SK-N-SH (cell line): ENCODE measurements around the gene GALNT12.

Source experiments
- CHD2 ChIP-seq: fragments of 150-350 bp; IDR thresholded peaks from 2 replicates; pipeline ENCODE4 v1.6.1; 2018; ENCODE audit warnings: low read length; ENCODE audit not compliant: partially characterized antibody
- EP300 ChIP-seq, 2 experiments: IDR thresholded peaks; 2 replicates each; pipeline versions ENCODE4 v1.4.0 to v1.6.1; 2012; ENCODE audit warnings: borderline replicate concordance in 1 of 2, low read depth in 1 of 2, low read length in 1 of 2
- FOXM1 ChIP-seq: IDR thresholded peaks from 2 replicates; pipeline ENCODE4 v1.4.0; 2012; ENCODE audit warnings: low read depth, mild to moderate bottlenecking
- MEF2A ChIP-seq: IDR thresholded peaks from 2 replicates; pipeline ENCODE4 v1.4.0; 2012; ENCODE audit warnings: low read depth, borderline replicate concordance
- MXI1 ChIP-seq: IDR thresholded peaks from 2 replicates; pipeline ENCODE4 v1.6.1; 2012; ENCODE audit warnings: mild to moderate bottlenecking, low read depth, low read length, improper control_type of control experiment
- NFIC ChIP-seq: IDR thresholded peaks from 2 replicates; pipeline ENCODE4 v1.4.0; 2012; ENCODE audit warnings: borderline replicate concordance
- POLR2AphosphoS5 ChIP-seq: IDR thresholded peaks from 2 replicates; pipeline ENCODE4 v1.6.1; 2012; ENCODE audit warnings: low read depth, low read length
- TF ChIP-seq, protein P1 (sequence below): fragments of 200-600 bp; sonication (generic); IDR thresholded peaks from 2 replicates; pipeline ENCODE4 v1.6.1; 2017; ENCODE audit warnings: antibody characterized with exemption, mild to moderate bottlenecking, moderate library complexity
- TF ChIP-seq, protein P2 (sequence below): fragments of 150-350 bp; IDR thresholded peaks from 2 replicates; pipeline ENCODE4 v1.6.1; 2016; ENCODE audit warnings: mild to moderate bottlenecking, low read depth, low read length
- TF ChIP-seq, protein P3 (sequence below): IDR thresholded peaks from 2 replicates; pipeline ENCODE4 v1.6.1; 2012; ENCODE audit warnings: mild to moderate bottlenecking, low read depth, low read length, moderate library complexity
- TF ChIP-seq, protein P4 (sequence below): IDR thresholded peaks from 2 replicates; pipeline ENCODE4 v1.4.0; 2012; ENCODE audit warnings: low read depth, borderline replicate concordance

DNA sequence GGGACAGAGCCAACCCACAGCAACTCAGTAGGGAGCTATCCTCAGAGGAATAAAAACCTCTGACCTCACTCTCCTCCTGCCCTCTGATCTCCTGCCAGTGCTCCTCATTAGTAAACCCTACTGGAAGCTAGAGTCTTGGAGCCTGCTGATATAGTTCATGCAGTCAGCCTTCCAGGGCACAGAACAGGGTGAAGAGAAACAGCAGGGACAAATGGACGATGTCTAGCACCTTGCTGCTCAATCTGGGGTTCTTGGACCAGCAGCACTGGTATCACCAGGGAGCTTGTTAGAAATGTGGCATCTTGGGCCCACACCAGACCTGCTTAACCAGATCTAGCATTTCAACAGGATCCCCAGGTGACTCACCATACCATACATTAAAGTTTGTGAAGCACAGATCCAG, 5.5 kb upstream of the GALNT12 start:
- TF ChIP-seq, protein P1, sequence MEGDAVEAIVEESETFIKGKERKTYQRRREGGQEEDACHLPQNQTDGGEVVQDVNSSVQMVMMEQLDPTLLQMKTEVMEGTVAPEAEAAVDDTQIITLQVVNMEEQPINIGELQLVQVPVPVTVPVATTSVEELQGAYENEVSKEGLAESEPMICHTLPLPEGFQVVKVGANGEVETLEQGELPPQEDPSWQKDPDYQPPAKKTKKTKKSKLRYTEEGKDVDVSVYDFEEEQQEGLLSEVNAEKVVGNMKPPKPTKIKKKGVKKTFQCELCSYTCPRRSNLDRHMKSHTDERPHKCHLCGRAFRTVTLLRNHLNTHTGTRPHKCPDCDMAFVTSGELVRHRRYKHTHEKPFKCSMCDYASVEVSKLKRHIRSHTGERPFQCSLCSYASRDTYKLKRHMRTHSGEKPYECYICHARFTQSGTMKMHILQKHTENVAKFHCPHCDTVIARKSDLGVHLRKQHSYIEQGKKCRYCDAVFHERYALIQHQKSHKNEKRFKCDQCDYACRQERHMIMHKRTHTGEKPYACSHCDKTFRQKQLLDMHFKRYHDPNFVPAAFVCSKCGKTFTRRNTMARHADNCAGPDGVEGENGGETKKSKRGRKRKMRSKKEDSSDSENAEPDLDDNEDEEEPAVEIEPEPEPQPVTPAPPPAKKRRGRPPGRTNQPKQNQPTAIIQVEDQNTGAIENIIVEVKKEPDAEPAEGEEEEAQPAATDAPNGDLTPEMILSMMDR: no peak
- TF ChIP-seq POLR2AphosphoS5: no peak
- no peak for TF ChIP-seq CHD2
- TF ChIP-seq NFIC: no peak
- no peak for TF ChIP-seq EP300 (IDR thresholded peaks at IDR 0.05; ENCODE audit: borderline replicate concordance in 1 of 2, low read depth in 1 of 2, low read length in 1 of 2)
- TF ChIP-seq, protein P2, sequence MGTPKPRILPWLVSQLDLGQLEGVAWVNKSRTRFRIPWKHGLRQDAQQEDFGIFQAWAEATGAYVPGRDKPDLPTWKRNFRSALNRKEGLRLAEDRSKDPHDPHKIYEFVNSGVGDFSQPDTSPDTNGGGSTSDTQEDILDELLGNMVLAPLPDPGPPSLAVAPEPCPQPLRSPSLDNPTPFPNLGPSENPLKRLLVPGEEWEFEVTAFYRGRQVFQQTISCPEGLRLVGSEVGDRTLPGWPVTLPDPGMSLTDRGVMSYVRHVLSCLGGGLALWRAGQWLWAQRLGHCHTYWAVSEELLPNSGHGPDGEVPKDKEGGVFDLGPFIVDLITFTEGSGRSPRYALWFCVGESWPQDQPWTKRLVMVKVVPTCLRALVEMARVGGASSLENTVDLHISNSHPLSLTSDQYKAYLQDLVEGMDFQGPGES: no peak
- no peak for TF ChIP-seq MXI1
- TF ChIP-seq MEF2A: no peak
- TF ChIP-seq, protein P3, sequence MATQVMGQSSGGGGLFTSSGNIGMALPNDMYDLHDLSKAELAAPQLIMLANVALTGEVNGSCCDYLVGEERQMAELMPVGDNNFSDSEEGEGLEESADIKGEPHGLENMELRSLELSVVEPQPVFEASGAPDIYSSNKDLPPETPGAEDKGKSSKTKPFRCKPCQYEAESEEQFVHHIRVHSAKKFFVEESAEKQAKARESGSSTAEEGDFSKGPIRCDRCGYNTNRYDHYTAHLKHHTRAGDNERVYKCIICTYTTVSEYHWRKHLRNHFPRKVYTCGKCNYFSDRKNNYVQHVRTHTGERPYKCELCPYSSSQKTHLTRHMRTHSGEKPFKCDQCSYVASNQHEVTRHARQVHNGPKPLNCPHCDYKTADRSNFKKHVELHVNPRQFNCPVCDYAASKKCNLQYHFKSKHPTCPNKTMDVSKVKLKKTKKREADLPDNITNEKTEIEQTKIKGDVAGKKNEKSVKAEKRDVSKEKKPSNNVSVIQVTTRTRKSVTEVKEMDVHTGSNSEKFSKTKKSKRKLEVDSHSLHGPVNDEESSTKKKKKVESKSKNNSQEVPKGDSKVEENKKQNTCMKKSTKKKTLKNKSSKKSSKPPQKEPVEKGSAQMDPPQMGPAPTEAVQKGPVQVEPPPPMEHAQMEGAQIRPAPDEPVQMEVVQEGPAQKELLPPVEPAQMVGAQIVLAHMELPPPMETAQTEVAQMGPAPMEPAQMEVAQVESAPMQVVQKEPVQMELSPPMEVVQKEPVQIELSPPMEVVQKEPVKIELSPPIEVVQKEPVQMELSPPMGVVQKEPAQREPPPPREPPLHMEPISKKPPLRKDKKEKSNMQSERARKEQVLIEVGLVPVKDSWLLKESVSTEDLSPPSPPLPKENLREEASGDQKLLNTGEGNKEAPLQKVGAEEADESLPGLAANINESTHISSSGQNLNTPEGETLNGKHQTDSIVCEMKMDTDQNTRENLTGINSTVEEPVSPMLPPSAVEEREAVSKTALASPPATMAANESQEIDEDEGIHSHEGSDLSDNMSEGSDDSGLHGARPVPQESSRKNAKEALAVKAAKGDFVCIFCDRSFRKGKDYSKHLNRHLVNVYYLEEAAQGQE: no peak
- TF ChIP-seq, protein P4, sequence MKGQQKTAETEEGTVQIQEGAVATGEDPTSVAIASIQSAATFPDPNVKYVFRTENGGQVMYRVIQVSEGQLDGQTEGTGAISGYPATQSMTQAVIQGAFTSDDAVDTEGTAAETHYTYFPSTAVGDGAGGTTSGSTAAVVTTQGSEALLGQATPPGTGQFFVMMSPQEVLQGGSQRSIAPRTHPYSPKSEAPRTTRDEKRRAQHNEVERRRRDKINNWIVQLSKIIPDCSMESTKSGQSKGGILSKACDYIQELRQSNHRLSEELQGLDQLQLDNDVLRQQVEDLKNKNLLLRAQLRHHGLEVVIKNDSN: no peak
- no peak for TF ChIP-seq FOXM1
